Effector memory CD4-positive, alpha-beta T cell (primary cell): ENCODE measurements around the gene VWA1.

Experiments used
- DNase-seq, 3 donors: peaks; one replicate each; pipeline ENCODE4 v3.0.0-alpha.2; 2020
- H3K27ac ChIP-seq: 2 replicates; pipeline ENCODE4 v1.7.0; 2013; ENCODE audit warnings: mild to moderate bottlenecking, low read length, moderate library complexity; ENCODE audit not compliant: insufficient read depth, poor library complexity, severe bottlenecking
- H3K27me3 ChIP-seq: replicated peaks from 2 replicates; pipeline ENCODE4 v1.7.0; 2013; ENCODE audit warnings: mild to moderate bottlenecking, low read length; ENCODE audit not compliant: insufficient read depth, control insufficient read depth, poor library complexity, severe bottlenecking
- H3K36me3 ChIP-seq: 2 replicates; pipeline ENCODE4 v1.7.0; 2013; ENCODE audit warnings: mild to moderate bottlenecking, low read length, moderate library complexity; ENCODE audit not compliant: control insufficient read depth, insufficient read depth
- H3K4me1 ChIP-seq: 2 replicates; pipeline ENCODE4 v1.7.0; 2013; ENCODE audit warnings: low read length, mild to moderate bottlenecking; ENCODE audit not compliant: control insufficient read depth, insufficient read depth, poor library complexity, severe bottlenecking
- H3K4me3 ChIP-seq: 2 replicates; pipeline ENCODE4 v1.7.0; 2013; ENCODE audit warnings: low read length, low read depth, mild to moderate bottlenecking; ENCODE audit not compliant: insufficient read depth, poor library complexity, severe bottlenecking
- H3K9me3 ChIP-seq: 2 replicates; pipeline ENCODE4 v1.7.0; 2013; ENCODE audit warnings: mild to moderate bottlenecking, low read length, moderate library complexity; ENCODE audit not compliant: control insufficient read depth

Gene VWA1

DNA sequence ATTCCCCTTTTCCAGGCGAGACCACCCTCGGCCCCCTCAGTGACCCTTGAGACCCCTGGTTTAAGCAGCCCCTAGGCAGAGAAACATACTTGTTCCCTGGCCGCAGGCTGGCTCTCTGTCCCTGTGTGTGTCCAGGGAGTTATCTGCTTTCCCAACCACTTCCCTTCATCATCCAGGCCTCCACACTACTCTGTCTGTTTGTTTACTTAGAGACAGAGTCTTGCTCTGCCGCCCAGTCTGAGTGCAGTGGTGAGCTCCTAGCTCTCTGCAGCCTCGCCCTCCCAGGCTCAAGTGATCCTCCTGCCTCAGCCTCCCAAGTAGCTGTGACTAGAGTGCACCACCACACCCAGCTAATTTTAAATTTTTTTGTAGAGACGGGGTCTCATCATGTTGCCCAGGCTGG, 5.8 kb upstream of the VWA1 start:
- Histone ChIP-seq H3K4me3 (no peak overlapping the region), H3K27me3 (peaks cover 17% of the 10 kb centered on the region), H3K4me1 (peaks cover 7% of the 10 kb centered on the region), H3K9me3 (no peaks in the 10 kb centered on the region), H3K36me3 (no peaks in the 10 kb centered on the region), H3K27ac (no peak overlapping the region)
- DNase-seq: no peak

DNA sequence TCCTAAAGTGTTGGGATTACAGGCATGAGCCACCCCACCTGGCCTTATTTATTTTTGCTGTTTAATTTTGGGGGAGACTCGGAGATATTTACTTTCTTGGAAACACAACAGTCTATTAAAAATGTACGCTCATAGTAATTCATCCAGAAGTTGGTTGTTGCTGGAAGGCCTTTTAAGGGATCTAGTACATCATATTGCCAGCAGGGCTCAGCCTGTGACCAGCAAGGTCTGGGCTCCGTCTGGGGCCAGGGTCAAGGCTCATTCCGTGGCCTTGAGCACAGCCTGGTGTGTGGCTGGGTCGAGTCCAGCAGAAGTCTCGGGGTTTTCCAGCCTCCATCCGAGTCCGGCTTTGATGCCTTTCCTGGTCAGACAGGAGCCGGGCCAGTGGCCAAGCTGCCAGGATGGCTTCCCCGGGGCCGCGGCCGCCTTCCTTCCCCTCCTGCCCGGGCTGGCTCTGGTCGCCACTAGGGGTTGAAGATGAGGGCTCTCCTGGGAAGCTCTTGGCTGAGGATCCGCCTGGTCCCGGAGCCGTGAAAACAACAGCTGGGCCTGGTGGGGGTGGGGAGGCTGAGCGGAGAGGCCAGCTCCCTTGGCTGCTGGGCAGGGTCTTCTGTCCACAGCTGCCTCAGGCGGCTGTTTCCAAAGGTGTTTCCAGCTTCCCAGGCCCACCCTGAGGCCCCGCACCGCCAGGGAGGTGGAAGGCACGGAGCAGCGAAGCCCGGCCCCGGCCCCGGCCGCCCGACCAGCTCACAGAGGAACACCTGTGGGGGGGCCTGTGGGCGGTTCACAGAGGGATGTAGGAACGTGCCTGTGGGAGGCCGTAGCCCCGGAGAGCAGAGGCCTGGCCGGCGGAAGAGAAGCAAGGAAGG, 5.1 kb upstream of the VWA1 start:
- H3K27ac ChIP-seq: no peak overlapping the region
- peaks cover 7% of the 10 kb centered on the region for H3K4me1 ChIP-seq
- no peak for DNase-seq
- no peaks in the 10 kb centered on the region for H3K36me3 ChIP-seq
- no peak overlapping the region for H3K4me3 ChIP-seq
- no peaks in the 10 kb centered on the region for H3K9me3 ChIP-seq
- peaks cover 24% of the 10 kb centered on the region for H3K27me3 ChIP-seq

DNA sequence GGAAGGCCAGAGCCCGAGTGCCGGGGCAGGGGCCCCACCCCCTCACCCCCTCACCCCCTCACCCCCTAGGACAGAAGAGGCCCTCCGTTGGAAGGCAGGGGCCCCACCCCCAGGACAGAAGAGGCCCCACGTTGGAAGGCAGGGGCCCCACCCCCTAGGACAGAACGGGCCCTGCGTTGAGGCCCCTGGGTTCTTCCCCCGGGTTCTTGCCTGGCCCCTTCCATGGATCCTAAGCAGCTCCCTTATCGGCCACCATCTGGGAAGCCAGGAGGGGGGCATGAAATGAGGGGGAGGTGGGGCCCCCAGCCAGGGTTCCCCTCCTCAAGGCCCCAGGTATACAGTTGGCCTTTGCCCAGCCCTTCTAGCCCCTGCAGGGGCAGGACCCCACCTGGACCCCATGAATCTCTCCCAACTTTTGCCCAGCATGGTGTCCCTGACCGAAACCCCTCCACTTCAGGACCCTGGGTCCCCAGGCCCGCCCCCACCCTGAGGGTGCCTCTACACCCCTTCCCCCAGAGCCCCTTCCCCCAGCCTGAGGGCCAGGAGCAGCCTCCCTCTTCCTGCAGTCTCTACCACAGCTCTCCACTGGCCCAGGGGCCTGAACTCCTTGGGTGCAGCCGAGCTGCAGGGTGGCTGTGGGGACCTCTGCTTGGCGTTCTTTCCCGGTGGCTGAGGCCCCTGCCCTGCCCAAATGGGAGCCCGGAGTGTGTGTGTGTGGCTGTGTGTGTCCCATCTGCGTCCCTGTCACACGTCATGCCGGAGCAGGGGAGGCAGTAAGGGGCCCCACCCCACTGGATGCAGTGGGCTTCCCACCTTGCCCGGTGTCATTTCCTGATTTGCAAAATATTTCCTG, 4.3 kb upstream of the VWA1 start:
- Histone ChIP-seq H3K4me1 (peaks cover 12% of the 10 kb centered on the region), H3K27ac (no peak overlapping the region), H3K36me3 (no peaks in the 10 kb centered on the region), H3K9me3 (no peaks in the 10 kb centered on the region), H3K27me3 (peaks cover 29% of the 10 kb centered on the region), H3K4me3 (no peak overlapping the region)
- DNase-seq: no peak

DNA sequence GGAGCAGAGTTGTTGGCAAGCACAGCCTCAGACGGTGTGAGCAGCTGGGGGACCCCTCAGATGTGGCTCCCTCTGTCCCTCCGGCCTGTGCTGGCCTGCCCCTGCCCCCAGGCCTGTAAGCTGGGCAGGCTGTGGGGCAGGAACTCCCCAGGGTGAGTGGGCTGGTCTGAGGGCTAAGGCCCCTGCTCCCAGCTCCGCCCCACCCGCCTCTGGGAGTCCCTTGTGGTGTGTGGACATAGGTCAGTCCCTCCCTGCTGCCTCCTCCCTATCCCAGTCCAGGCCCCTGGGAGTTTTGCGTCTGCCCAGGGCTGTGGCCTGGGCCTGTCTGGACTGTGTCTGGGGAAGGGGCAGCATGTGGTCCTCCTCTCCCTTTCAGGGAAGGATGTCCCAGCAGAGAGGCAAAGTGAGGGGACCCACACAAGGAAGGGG, 3.6 kb upstream of the VWA1 start:
- H3K27ac ChIP-seq: no peak overlapping the region
- no peaks in the 10 kb centered on the region for H3K36me3 ChIP-seq
- H3K27me3 ChIP-seq: peaks cover 28% of the 10 kb centered on the region
- no peak overlapping the region for H3K4me3 ChIP-seq
- peaks cover 12% of the 10 kb centered on the region for H3K4me1 ChIP-seq
- no peaks in the 10 kb centered on the region for H3K9me3 ChIP-seq
- DNase-seq: no peak

DNA sequence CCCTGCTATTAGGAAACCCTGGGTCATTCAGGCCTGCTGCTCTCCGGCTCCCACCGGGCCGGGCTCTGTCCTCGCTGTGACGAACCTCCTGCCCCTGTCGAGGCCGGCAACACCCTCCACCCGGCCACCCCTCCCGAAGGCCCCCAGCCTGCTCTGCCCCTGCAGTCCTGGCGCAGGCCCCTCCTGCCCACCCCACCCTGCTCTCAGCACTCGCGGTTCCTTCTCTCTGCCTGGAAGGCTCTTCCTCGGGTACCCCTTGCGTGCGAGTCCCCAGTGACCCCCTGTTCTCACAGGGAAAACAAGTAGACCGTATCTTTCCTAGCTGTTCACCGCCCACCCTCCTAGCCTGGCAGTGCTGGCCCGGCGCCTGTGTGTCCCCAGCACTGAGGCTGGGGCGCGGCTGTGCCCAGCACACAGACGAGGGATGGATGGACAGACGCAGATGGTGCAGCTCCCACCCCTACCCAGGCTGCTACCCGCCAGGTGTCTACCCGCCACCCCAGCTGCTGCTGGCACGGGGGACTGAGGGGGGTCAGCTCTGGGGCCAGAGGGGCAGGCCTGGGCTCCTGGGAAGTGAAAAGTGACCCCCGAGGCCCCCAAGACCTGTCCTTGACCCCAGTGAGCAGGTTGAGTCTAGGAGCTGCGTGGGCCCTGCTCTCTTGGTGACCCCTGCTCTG, 3.1 kb upstream of the VWA1 start:
- peaks cover 9% of the 10 kb centered on the region for H3K4me1 ChIP-seq
- no peaks in the 10 kb centered on the region for H3K36me3 ChIP-seq
- H3K27me3 ChIP-seq: peaks cover 30% of the 10 kb centered on the region
- DNase-seq: no peak
- H3K9me3 ChIP-seq: no peaks in the 10 kb centered on the region
- H3K27ac ChIP-seq: no peak overlapping the region
- H3K4me3 ChIP-seq: no peak overlapping the region

DNA sequence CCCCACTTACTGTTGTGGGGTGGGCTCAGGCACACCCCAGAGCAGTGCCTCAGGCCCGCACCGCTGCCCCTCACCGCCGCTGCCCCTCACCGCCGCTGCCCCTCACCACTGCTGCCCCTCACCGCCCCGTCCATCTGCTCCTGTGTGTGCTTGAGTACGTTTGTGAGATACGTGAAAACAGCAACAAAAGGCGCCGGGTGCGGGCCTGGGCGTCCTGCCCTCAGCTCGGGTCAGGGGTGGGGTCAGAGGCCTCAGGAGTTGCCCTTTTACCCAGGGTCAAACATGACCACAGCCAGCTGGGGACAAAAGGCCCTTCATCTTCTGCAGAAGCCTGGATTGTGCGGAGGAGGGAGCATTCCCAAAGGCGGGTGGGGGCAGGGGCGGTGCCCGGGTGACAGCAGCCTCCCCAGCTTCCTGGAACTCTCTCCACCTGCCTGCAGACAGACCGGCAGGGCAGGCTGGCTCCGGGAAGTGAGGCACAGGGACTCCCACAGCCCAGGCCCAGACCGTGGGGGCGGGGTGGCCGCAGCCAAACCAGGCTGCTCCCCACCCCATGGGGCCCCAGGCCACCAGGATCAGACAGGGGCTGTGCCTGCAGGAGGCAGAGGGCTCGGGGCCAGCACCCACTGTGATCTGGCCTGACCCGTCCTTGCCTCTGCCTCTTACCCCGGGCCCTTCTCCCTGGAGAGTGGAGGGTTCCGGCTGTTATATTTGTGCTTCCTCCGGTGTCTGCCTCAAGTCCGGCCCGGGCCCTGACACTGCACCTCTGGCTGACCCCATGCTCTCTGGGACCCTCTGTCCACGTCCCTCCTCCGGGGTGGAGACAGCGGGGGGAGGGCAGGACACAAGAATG, 2.3 kb upstream of the VWA1 start:
- Histone ChIP-seq H3K4me3 (no peak overlapping the region), H3K27me3 (peaks cover 38% of the 10 kb centered on the region), H3K4me1 (peaks cover 9% of the 10 kb centered on the region), H3K36me3 (no peaks in the 10 kb centered on the region), H3K27ac (no peak overlapping the region), H3K9me3 (no peaks in the 10 kb centered on the region)
- DNase-seq: no peak

DNA sequence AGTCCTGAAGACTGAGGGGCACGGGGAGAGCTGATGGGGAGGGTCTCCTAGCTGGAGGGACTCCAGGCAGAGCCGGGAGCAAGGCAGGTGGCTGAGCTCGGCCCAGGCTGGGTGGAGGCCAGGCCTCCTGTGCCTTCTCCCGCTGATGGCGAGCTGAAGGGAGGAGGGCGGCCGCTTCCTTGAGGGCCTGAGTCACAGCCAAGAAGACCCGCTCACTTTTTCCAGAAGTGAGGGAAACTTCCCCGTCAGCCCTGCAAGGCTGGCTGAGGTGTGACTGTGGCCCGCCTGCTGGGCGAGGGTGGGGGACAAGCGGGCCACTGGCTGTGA, 1.7 kb upstream of the VWA1 start:
- Histone ChIP-seq H3K27ac (no peak overlapping the region), H3K27me3 (peaks cover 42% of the 10 kb centered on the region), H3K4me3 (no peak overlapping the region), H3K4me1 (peaks cover 9% of the 10 kb centered on the region), H3K9me3 (no peaks in the 10 kb centered on the region), H3K36me3 (no peaks in the 10 kb centered on the region)
- no peak for DNase-seq

DNA sequence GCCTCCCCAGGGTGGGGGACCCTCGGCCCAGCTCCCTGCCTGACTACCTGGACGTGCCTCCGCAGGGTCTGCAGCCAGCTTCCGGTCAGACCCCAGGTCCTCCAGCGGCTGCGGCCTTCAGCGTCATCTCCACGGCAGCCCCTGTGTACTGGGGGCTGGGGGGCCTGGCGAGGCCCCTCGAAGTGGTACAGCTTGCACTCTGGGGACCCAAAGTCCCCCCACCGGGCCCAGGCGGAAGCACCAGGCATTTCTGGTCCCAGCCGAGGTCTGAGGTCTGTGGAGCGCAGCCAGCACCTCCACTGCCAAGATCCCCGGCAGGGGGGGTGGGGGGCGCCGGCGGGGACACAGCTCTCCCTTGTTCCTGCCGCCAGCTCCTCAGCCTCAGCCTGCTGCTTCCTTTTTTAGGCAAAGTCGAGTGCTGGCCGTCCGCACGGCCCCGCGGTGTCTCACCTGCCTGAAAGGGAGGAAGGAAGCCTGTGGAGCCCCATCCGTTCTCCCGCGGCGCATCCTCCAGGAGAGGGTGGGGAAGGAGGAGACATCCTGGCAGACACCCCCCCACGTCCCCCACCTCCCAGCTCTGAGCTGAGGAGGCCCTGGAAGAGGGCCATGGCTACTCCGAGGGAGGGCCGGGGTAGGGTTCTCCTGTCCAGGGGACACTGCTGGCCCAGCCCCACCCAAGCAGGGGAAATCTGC, 1.2 kb upstream of the VWA1 start:
- peaks cover 46% of the 10 kb centered on the region for H3K27me3 ChIP-seq
- no peak for DNase-seq
- no peak overlapping the region for H3K27ac ChIP-seq
- no peak overlapping the region for H3K4me3 ChIP-seq
- H3K9me3 ChIP-seq: no peaks in the 10 kb centered on the region
- no peaks in the 10 kb centered on the region for H3K36me3 ChIP-seq
- peaks cover 9% of the 10 kb centered on the region for H3K4me1 ChIP-seq

DNA sequence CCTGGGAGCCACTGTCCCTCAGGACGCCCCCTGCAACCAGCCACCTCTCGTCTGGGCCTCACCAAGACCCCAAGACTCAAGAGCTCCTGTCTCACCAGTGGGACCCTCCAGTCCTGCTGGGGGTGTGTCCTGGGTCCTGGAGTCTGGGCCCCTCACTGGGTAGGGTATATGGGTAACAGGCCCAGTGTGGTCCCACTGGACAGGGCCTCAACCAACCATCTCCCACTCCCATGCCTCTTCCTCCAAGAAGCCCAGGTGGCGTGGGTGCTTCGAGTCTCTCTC, 725 bp upstream of the VWA1 start:
- no peak overlapping the region for H3K27ac ChIP-seq
- DNase-seq: no peak
- H3K36me3 ChIP-seq: no peaks in the 10 kb centered on the region
- H3K9me3 ChIP-seq: no peaks in the 10 kb centered on the region
- H3K4me3 ChIP-seq: no peak overlapping the region
- peaks cover 47% of the 10 kb centered on the region for H3K27me3 ChIP-seq
- peaks cover 9% of the 10 kb centered on the region for H3K4me1 ChIP-seq
